ENCODE data around the gene PLEKHG5. TPM values are rescaled to one million over a fixed set of nuclear protein-coding genes. Genes with fewer than 3 reads are reported as not detected.
"Not testable (repeated sequence)": the region's sequence is repeated elsewhere in the genome, so short reads cannot be mapped to it uniquely, and the experiment has no call there.

PLEKHG5 gene
- total RNA-seq, 6 experiments from 2014 or later: 0.70 to 2.3 (median 1.5) TPM

GRCh38 chr1:6460301-6461050 is 31.0 kb downstream of the PLEKHG5 start:
- no peaks in the 10 kb centered on the region for H3K27me3 ChIP-seq
- 51% methylated on average over 27 of the region's 39 CpGs for WGBS (ENCODE audit: insufficient coverage, low coverage, low lambda C conversion rate, missing lambda C conversion rate)
- intact Hi-C loops (cut with DNase I): no loop called here
- TF ChIP-seq POLR2A (IDR thresholded peaks at IDR 0.05) (no peak), CTCF (IDR thresholded peaks at IDR 0.05) (no peak)
- peaks cover 0 to 16% (median 0%) of the 10 kb centered on the region in 4 donors for H3K36me3 ChIP-seq
- no peaks in the 10 kb centered on the region for H3K9me3 ChIP-seq
- peaks cover 0 to 13% (median 4%) of the 10 kb centered on the region in 4 donors for H3K4me1 ChIP-seq
- no peak overlapping the region for H3K27ac ChIP-seq
- H3K4me3 ChIP-seq: no peak overlapping the region
- ATAC-seq (no peak), DNase-seq (peak in 1 of 3 donors; percentile 57)

GRCh38 chr1:6459850-6460265 is 31.6 kb downstream of the PLEKHG5 start:
- intact Hi-C loops (cut with DNase I): no loop called here
- Histone ChIP-seq H3K36me3 (peaks cover 0 to 19% (median 0%) of the 10 kb centered on the region in 4 donors), H3K4me3 (no peak overlapping the region), H3K27me3 (no peaks in the 10 kb centered on the region), H3K27ac (no peak overlapping the region), H3K4me1 (peaks cover 0 to 11% (median 4%) of the 10 kb centered on the region in 4 donors), H3K9me3 (no peaks in the 10 kb centered on the region)
- TF ChIP-seq POLR2A (IDR thresholded peaks at IDR 0.05) (no peak), CTCF (IDR thresholded peaks at IDR 0.05) (no peak)
- no peak for ATAC-seq
- peak in 1 of 3 donors; percentile 51 for DNase-seq
- WGBS (ENCODE audit: insufficient coverage, low coverage, low lambda C conversion rate, missing lambda C conversion rate): 37% methylated on average over 3 of the region's 18 CpGs

GRCh38 chr1:6456800-6457466 is 34.5 kb downstream of the PLEKHG5 start:
- Histone ChIP-seq H3K4me1 (peaks cover 0 to 8% (median 2%) of the 10 kb centered on the region in 4 donors), H3K36me3 (peaks cover 0 to 19% (median 0%) of the 10 kb centered on the region in 4 donors), H3K4me3 (no peak overlapping the region), H3K27ac (no peak overlapping the region), H3K27me3 (no peaks in the 10 kb centered on the region), H3K9me3 (no peaks in the 10 kb centered on the region)
- TF ChIP-seq CTCF (IDR thresholded peaks at IDR 0.05): no peak
- no peak for TF ChIP-seq POLR2A (IDR thresholded peaks at IDR 0.05)
- ATAC-seq (no peak), DNase-seq (peak in 1 of 3 donors; percentile 48)
- intact Hi-C loops (cut with DNase I): no loop called here
- WGBS (ENCODE audit: insufficient coverage, low coverage, low lambda C conversion rate, missing lambda C conversion rate): 29% methylated on average over 1 of the region's 11 CpGs

GRCh38 chr1:6455752-6456520 is 35.5 kb downstream of the PLEKHG5 start:
- DNase-seq; H3K27me3 ChIP-seq; H3K9me3 ChIP-seq; H3K27ac ChIP-seq; H3K4me3 ChIP-seq; ATAC-seq; intact Hi-C loops (cut with DNase I): not testable (repeated sequence)
- peaks cover 0 to 12% (median 2%) of the 10 kb centered on the region in 4 donors for H3K4me1 ChIP-seq
- H3K36me3 ChIP-seq: peaks cover 0 to 19% (median 0%) of the 10 kb centered on the region in 4 donors
- 69% methylated on average over 20 of the region's 58 CpGs for WGBS (ENCODE audit: insufficient coverage, low coverage, low lambda C conversion rate, missing lambda C conversion rate)

All from right lobe of liver (tissue), 6 donors.